Endothelial cell of umbilical vein (primary cell): ENCODE measurements around the gene DNAJB8. TPM values are rescaled to one million over a fixed set of nuclear protein-coding genes. Genes with fewer than 3 reads are reported as not detected.

ENCODE experiments used
- BruUV-seq: library from RNA; stranded (reverse); fragments of 400-500 nt; replicated peaks from 2 replicates; lab custom pipeline; 2021; lab: Mats Ljungman, UMichigan
- CTCF ChIA-PET: fragments of 300-600, 350-600 bp; sonication (Branson Sonifier 250); formaldehyde crosslinking; loops from one replicate; lab custom pipeline; 2021; ENCODE audit warnings: antibody characterized with exemption, inconsistent platforms; lab: Charles Lee
- POLR2A ChIA-PET: fragments of 300-600, 350-600 bp; sonication (Branson Sonifier 250); formaldehyde crosslinking; loops from one replicate; lab custom pipeline; 2021; ENCODE audit warnings: antibody characterized with exemption, inconsistent platforms; lab: Charles Lee
- DNase-seq: peaks from one replicate; pipeline ENCODE4 v3.0.0-alpha.2; 2011; ENCODE audit warnings: low read depth, low spot score
- FAIRE-seq: peaks from 2 replicates; lab custom pipeline; 2011; peaks lifted over from hg19 to GRCh38; lab: Jason Lieb, UNC
- H2AFZ ChIP-seq: 2 replicates; pipeline ENCODE4 v1.6.0; 2012; ENCODE audit warnings: low read depth, low read length, control low read depth, inconsistent platforms
- H3K27ac ChIP-seq: 2 replicates; pipeline ENCODE4 v1.5.1; 2011; ENCODE audit warnings: low read depth, mild to moderate bottlenecking, control low read depth, low read length, moderate library complexity; ENCODE audit not compliant: insufficient read depth
- H3K27me3 ChIP-seq, 2 experiments: 2 replicates each; pipeline versions ENCODE4 v1.6.0 to v1.6.1; 2011; ENCODE audit warnings: low read length in 2 of 2, mixed read lengths in 1 of 2; ENCODE audit not compliant: control insufficient read depth in 2 of 2, insufficient read depth in 2 of 2
- H3K36me3 ChIP-seq, 2 experiments: 2 replicates in 1 of 2; 3 replicates in 1 of 2; pipeline ENCODE4 v1.5.1; 2011; ENCODE audit warnings: low read length in 2 of 2, mild to moderate bottlenecking in 1 of 2, moderate library complexity in 1 of 2; ENCODE audit not compliant: control insufficient read depth in 2 of 2, insufficient read depth in 2 of 2; ENCODE audit errors: extremely low read depth in 1 of 2
- H3K4me1 ChIP-seq: 3 replicates; pipeline ENCODE4 v1.5.1; 2011; ENCODE audit warnings: mild to moderate bottlenecking, low read length; ENCODE audit not compliant: control insufficient read depth, insufficient read depth; ENCODE audit errors: extremely low read depth
- H3K4me2 ChIP-seq: 2 replicates; pipeline ENCODE4 v1.6.1; 2011; ENCODE audit warnings: low read length, control low read depth, mixed read lengths; ENCODE audit not compliant: insufficient read depth
- H3K4me3 ChIP-seq, 3 experiments: fragments of 200-600 bp in 1 of 3; sonication (generic), shearing (Covaris generic) in 1 of 3; replicated peaks in 1 of 3; 2 replicates each; pipeline ENCODE4 v1.5.1; 2011 to 2016; ENCODE audit warnings: control low read depth in 3 of 3, low read length in 3 of 3, mild to moderate bottlenecking in 2 of 3, inconsistent platforms in 1 of 3, low read depth in 1 of 3, moderate library complexity in 1 of 3; ENCODE audit not compliant: insufficient read depth in 1 of 3
- H3K79me2 ChIP-seq: 2 replicates; pipeline ENCODE4 v1.6.0; 2012; ENCODE audit warnings: low read length, inconsistent platforms; ENCODE audit not compliant: control insufficient read depth, insufficient read depth
- H3K9ac ChIP-seq: replicated peaks from 2 replicates; pipeline ENCODE3; 2011; ENCODE audit warnings: low read length, control low read depth; ENCODE audit not compliant: insufficient read depth; ENCODE audit errors: extremely low read depth
- H3K9me1 ChIP-seq: replicated peaks from 3 replicates; pipeline ENCODE4 v1.6.0; 2011; ENCODE audit warnings: mild to moderate bottlenecking, low read length; ENCODE audit not compliant: control insufficient read depth, insufficient read depth; ENCODE audit errors: extremely low read depth
- H3K9me3 ChIP-seq: replicated peaks from 2 replicates; pipeline ENCODE4 v1.5.1; 2012; ENCODE audit warnings: low read length, inconsistent platforms; ENCODE audit not compliant: control insufficient read depth, insufficient read depth
- H4K20me1 ChIP-seq: replicated peaks from 2 replicates; pipeline ENCODE3; 2011; ENCODE audit warnings: mild to moderate bottlenecking, low read length; ENCODE audit not compliant: control insufficient read depth, insufficient read depth; ENCODE audit errors: extremely low read depth
- EZH2 ChIP-seq: IDR thresholded peaks from 2 replicates; pipeline ENCODE4 v1.6.1; 2012; ENCODE audit warnings: borderline replicate concordance, low read depth, mild to moderate bottlenecking, moderate library complexity, low read length, inconsistent platforms; ENCODE audit not compliant: severe bottlenecking
- FOS ChIP-seq: IDR thresholded peaks from 2 replicates; pipeline ENCODE4 v1.6.1; 2011; ENCODE audit warnings: mild to moderate bottlenecking, low read length, moderate library complexity, borderline replicate concordance; ENCODE audit not compliant: insufficient read depth
- GATA2 ChIP-seq: IDR thresholded peaks from 2 replicates; pipeline ENCODE4 v1.7.0; 2011; ENCODE audit warnings: low read depth, mild to moderate bottlenecking, moderate library complexity, mixed read lengths, low read length; ENCODE audit not compliant: insufficient read length, insufficient read depth
- JUN ChIP-seq: IDR thresholded peaks from 2 replicates; pipeline ENCODE4 v1.6.1; 2011; ENCODE audit warnings: borderline replicate concordance, low read depth; ENCODE audit not compliant: insufficient read length, insufficient read depth
- MYC ChIP-seq: IDR thresholded peaks from one replicate; pipeline ENCODE4 v1.6.1; 2011; ENCODE audit warnings: mild to moderate bottlenecking, low read depth, low read length
- POLR2A ChIP-seq: IDR thresholded peaks from 2 replicates; pipeline ENCODE4 v1.6.1; 2012; ENCODE audit warnings: low read depth, mild to moderate bottlenecking, control low read depth, low read length
- POLR2AphosphoS5 ChIP-seq: IDR thresholded peaks from 2 replicates; pipeline ENCODE4 v1.6.1; 2012; ENCODE audit warnings: low read depth, mild to moderate bottlenecking, control low read depth, low read length, moderate library complexity; ENCODE audit not compliant: insufficient read depth
- dilution Hi-C: fragments of 300-500 bp; cut with MboI; formaldehyde crosslinking; loops from one replicate; pipeline ENCODE4 v1.15.0; 2019; ENCODE audit warnings: low sequenced_read_pairs; ENCODE audit not compliant: extremely low pct_ligation_motif_present
- intact Hi-C: fragments of 100-400 bp; cut with micrococcal nuclease; formaldehyde crosslinking; loops from one replicate; pipeline ENCODE4 v1.10.0; 2022
- polyA plus RNA-seq, 4 experiments: library from polyadenylated mRNA; depleted of rRNA in 3 of 4; stranded (reverse) in 3 of 4; unstranded in 1 of 4; fragments of >200 nt; gene quantifications; 2 replicates each; pipeline versions ENCODE4 v1.2.1 to v1.2.3, GENCODE V29; 2011 to 2012; ENCODE audit warnings: missing spikeins in 1 of 4
- total RNA-seq: library from RNA; stranded (reverse); gene quantifications from 2 replicates; pipeline ENCODE4 v1.2.3, GENCODE V29; 2021
- TF ChIP-seq, protein P1 (sequence below), 2 donors: IDR thresholded peaks; 1 replicate in 1 of 2; 2 replicates in 1 of 2; pipeline ENCODE4 v1.5.1; 2011; ENCODE audit warnings: low read length in 2 of 2, mild to moderate bottlenecking in 2 of 2, moderate library complexity in 2 of 2, control low read depth in 1 of 2, inconsistent platforms in 1 of 2, low read depth in 1 of 2; ENCODE audit not compliant: insufficient read depth in 1 of 2; ENCODE audit errors: extremely low read depth in 1 of 2
- TF ChIP-seq, protein P2 (sequence below): IDR thresholded peaks from 2 replicates; pipeline ENCODE4 v1.6.1; 2011; ENCODE audit not compliant: insufficient read depth, insufficient read length

The DNAJB8 gene
- total and polyA plus RNA-seq, 2 donors (not counting 3 experiments of a cell fraction or from before 2014, with no cell fraction given): not detected

DNA sequence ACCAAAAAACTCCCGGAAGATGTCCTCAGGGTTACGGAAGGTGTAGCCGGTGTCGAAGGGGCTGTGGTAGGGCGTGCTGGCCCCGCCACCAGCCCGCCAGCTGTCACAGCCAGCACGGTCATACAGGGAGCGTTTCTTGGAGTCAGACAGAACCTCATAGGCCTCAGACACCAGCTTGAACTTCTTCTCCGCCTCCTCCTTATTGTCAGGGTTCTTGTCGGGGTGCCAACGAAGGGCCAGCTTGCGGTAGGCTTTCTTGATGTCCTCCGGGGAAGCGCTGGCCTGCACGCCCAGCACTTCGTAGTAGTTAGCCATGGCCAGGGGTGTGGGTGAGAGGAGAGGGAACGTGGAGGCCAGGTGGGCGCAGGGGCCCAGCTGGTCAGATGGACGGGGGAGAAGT lies 3.8 kb downstream of the DNAJB8 start:
- intact Hi-C loops (no loop called here), dilution Hi-C loops (no loop called here)
- Histone ChIP-seq H3K4me3 (no peak overlapping the region), H3K9me3 (no peaks in the 10 kb centered on the region), H2AFZ (no peak overlapping the region), H3K36me3 (no peaks in the 10 kb centered on the region), H3K4me1 (no peaks in the 10 kb centered on the region), H3K4me2 (no peak overlapping the region), H3K27me3 (peaks cover 6 to 13% of the 10 kb centered on the region in 2 experiments), H3K9me1 (no peaks in the 10 kb centered on the region), H3K79me2 (no peaks in the 10 kb centered on the region), H3K9ac (no peak overlapping the region), H4K20me1 (no peaks in the 10 kb centered on the region), H3K27ac (no peak overlapping the region)
- DNase-seq: no peak
- no TSS peak for BruUV-seq
- no peak for FAIRE-seq
- CTCF ChIA-PET: interaction anchor here (1.0 to 1.6 kb wide), 3 partner anchors 11 to 122 kb away, joined by 3 to 5 read pairs (median 4); no protein-coding TSS in a partner anchor
- POLR2A ChIA-PET: no interaction called here
- TF ChIP-seq MYC (no peak), EZH2 (no peak), FOS (no peak), POLR2AphosphoS5 (no peak), POLR2A (no peak), GATA2 (no peak), JUN (no peak)
- TF ChIP-seq, protein P1, sequence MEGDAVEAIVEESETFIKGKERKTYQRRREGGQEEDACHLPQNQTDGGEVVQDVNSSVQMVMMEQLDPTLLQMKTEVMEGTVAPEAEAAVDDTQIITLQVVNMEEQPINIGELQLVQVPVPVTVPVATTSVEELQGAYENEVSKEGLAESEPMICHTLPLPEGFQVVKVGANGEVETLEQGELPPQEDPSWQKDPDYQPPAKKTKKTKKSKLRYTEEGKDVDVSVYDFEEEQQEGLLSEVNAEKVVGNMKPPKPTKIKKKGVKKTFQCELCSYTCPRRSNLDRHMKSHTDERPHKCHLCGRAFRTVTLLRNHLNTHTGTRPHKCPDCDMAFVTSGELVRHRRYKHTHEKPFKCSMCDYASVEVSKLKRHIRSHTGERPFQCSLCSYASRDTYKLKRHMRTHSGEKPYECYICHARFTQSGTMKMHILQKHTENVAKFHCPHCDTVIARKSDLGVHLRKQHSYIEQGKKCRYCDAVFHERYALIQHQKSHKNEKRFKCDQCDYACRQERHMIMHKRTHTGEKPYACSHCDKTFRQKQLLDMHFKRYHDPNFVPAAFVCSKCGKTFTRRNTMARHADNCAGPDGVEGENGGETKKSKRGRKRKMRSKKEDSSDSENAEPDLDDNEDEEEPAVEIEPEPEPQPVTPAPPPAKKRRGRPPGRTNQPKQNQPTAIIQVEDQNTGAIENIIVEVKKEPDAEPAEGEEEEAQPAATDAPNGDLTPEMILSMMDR (IDR thresholded peaks at IDR 0.05; ENCODE audit: extremely low read depth in 1 of 2, insufficient read depth in 1 of 2, low read depth in 1 of 2, low read length in 2 of 2): no peak
- TF ChIP-seq, protein P2, sequence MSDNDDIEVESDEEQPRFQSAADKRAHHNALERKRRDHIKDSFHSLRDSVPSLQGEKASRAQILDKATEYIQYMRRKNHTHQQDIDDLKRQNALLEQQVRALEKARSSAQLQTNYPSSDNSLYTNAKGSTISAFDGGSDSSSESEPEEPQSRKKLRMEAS: no peak
